ENCODE measurements around the gene HIVEP2.

The HIVEP2 gene

DNA sequence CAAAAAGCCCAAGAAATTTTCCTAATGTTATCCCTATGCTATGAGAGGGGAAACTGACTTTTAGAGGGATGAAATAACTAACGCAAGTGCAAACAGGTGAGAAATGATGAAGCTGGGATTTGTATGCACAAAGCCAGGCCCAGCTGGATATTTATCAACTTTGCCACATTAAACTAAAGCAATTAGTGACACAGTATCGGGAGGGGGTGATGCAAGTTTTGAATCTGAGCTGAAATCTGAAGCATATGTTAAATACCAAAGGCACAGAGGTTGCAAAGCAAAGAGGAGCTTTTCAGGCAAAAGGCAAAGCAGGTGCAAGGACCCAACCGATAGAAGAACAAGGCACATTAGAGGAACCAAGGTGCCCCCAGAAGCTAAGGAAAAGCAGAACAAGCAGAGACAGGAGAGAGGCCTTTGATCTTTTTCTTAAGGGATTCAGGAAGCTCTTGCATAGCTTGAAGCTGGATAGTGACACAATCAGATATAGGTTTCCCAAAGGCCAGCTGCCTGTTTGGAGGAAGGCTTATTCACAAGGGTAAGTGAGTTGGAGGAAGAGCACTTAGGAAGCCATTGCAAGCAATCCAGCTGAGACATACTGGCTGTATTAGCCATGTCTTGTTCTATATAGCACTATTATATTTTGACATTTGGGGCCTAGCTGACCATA, 207.5 kb downstream of the HIVEP2 start:
- H3K27ac ChIP-seq: no peak overlapping the region
- H2AFZ ChIP-seq (ENCODE audit: low read depth): no peak overlapping the region
- H3K4me2 ChIP-seq: no peak overlapping the region; the same call in 1 of the 2 replicates
- no peak overlapping the region for H3K4me3 ChIP-seq (IDR thresholded peaks at IDR 0.05; ENCODE audit: insufficient read depth, low read depth, low read length)
- no peak overlapping the region for H3K9ac ChIP-seq
- no peaks in the 10 kb centered on the region for H4K20me1 ChIP-seq (ENCODE audit: insufficient read depth)
- H3K36me3 ChIP-seq (ENCODE audit: insufficient read depth): no peaks in the 10 kb centered on the region
- H3K4me1 ChIP-seq (ENCODE audit: low read depth, poor library complexity, severe bottlenecking): peaks cover 10% of the 10 kb centered on the region
- H3K79me2 ChIP-seq (ENCODE audit: insufficient read depth, low read depth): no peaks in the 10 kb centered on the region
- H3K27me3 ChIP-seq (ENCODE audit: insufficient read depth, low read depth): no peaks in the 10 kb centered on the region
- TF ChIP-seq CTCF (conservative IDR thresholded peaks at IDR 0.05; ENCODE audit: low read depth, low read length): no peak

- Histone ChIP-seq H3K4me3 (IDR thresholded peaks at IDR 0.05; ENCODE audit: insufficient read depth, low read depth, low read length) (no peak overlapping the region), H3K4me1 (ENCODE audit: low read depth, poor library complexity, severe bottlenecking) (peaks cover 10% of the 10 kb centered on the region), H3K27ac (no peak overlapping the region), H3K36me3 (ENCODE audit: insufficient read depth) (no peaks in the 10 kb centered on the region), H3K27me3 (ENCODE audit: insufficient read depth, low read depth) (no peaks in the 10 kb centered on the region), H3K4me2 (no peak overlapping the region), H3K9ac (no peak overlapping the region), H4K20me1 (ENCODE audit: insufficient read depth) (no peaks in the 10 kb centered on the region), H2AFZ (ENCODE audit: low read depth) (no peak overlapping the region), H3K79me2 (ENCODE audit: insufficient read depth, low read depth) (no peaks in the 10 kb centered on the region)
- no peak for TF ChIP-seq CTCF (conservative IDR thresholded peaks at IDR 0.05; ENCODE audit: low read depth, low read length)
Measured at GRCh38 chr6:142735204-142735603, 209.8 kb downstream of the HIVEP2 start.

- no peak overlapping the region for H3K27ac ChIP-seq
- TF ChIP-seq CTCF (conservative IDR thresholded peaks at IDR 0.05; ENCODE audit: low read depth, low read length): no peak
- no peak overlapping the region for H3K4me3 ChIP-seq (IDR thresholded peaks at IDR 0.05; ENCODE audit: insufficient read depth, low read depth, low read length)
Measured at GRCh38 chr6:142732790-142733189, 212.2 kb downstream of the HIVEP2 start.

DNA sequence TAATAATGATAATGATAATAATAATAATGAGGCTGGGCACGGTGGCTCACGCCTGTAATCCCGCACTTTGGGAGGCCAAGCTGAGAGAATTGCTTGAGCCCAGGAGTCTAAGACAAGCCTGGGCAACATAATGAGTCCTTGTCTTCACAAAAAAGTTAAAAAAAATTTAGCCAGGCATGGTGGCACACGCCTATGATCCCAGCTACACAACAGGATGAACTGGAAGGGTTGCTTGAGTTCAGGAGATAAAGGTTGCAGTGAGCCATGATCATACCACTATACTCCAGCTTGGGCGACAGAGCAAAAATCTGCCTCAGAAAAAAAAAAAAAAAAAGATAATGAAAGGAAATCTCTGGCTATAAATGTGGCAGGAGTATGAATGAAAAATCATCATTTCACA, 213.4 kb downstream of the HIVEP2 start:
- Histone ChIP-seq H3K79me2 (ENCODE audit: insufficient read depth, low read depth) (no peaks in the 10 kb centered on the region), H2AFZ (ENCODE audit: low read depth) (no peak overlapping the region), H3K27me3 (ENCODE audit: insufficient read depth, low read depth) (no peaks in the 10 kb centered on the region), H3K36me3 (ENCODE audit: insufficient read depth) (no peaks in the 10 kb centered on the region), H3K4me2 (no peak overlapping the region), H3K9ac (no peak overlapping the region), H3K4me3 (IDR thresholded peaks at IDR 0.05; ENCODE audit: insufficient read depth, low read depth, low read length) (no peak overlapping the region), H3K4me1 (ENCODE audit: low read depth, poor library complexity, severe bottlenecking) (no peaks in the 10 kb centered on the region), H3K27ac (no peak overlapping the region), H4K20me1 (ENCODE audit: insufficient read depth) (no peaks in the 10 kb centered on the region)
- TF ChIP-seq CTCF (conservative IDR thresholded peaks at IDR 0.05; ENCODE audit: low read depth, low read length): no peak

More at GRCh38 chr6:142732790-142733189, 212.2 kb downstream of the HIVEP2 start:
- Histone ChIP-seq H3K79me2 (ENCODE audit: insufficient read depth, low read depth) (no peaks in the 10 kb centered on the region), H3K4me2 (no peak overlapping the region), H3K27me3 (ENCODE audit: insufficient read depth, low read depth) (no peaks in the 10 kb centered on the region), H2AFZ (ENCODE audit: low read depth) (no peak overlapping the region), H3K9ac (no peak overlapping the region), H3K36me3 (ENCODE audit: insufficient read depth) (no peaks in the 10 kb centered on the region), H3K4me1 (ENCODE audit: low read depth, poor library complexity, severe bottlenecking) (peaks cover 9% of the 10 kb centered on the region), H4K20me1 (ENCODE audit: insufficient read depth) (no peaks in the 10 kb centered on the region)

Data from KMS-11 (cell line).